ENCODE measurements around the gene SPINK4.

DNA sequence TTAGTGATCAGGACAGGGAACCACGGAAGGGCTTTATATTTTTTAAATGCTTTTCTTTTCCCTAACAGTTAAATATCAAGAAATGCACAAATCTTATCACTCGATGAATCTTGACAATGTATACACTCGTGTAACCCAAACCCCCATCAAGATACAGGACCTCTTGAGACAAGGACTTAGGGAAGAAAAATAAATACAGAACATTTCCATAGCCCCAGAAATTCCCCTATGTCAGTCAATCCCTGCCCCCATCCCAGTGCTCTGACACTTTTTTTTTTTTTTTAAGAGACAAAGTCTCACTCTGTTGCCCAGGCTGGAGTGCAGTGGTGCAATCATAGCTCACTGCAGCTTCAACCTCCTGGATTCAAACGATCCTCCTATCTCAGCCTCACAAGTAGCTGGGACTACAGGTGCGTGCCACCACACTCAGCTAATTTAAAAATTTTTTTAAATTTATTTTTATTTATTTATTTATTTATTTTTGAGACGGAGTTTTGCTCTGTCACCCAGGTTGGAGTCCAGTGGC lies 2.7 kb downstream of the SPINK4 start:
- no peak for TF ChIP-seq CTCF (IDR thresholded peaks at IDR 0.05)
- TF ChIP-seq POLR2A (IDR thresholded peaks at IDR 0.05): no peak
- TF ChIP-seq EP300 (IDR thresholded peaks at IDR 0.05): no peak
